Skeletal muscle tissue (tissue), 4 donors: Measurements from ENCODE around the gene CTNNA2. TPM values are rescaled to one million over a fixed set of nuclear protein-coding genes. Genes with fewer than 3 reads are reported as not detected.
"Not testable (repeated sequence)": the region's sequence is repeated elsewhere in the genome, so short reads cannot be mapped to it uniquely, and the experiment has no call there.

Source experiments
- H3K27ac ChIP-seq: one replicate; pipeline ENCODE4 v1.7.0; 2013; ENCODE audit warnings: mild to moderate bottlenecking, low read depth, low read length, inconsistent platforms
- H3K27me3 ChIP-seq, 3 donors: one replicate each; pipeline ENCODE4 v1.7.0; 2013; ENCODE audit warnings: low read length in 3 of 3; ENCODE audit not compliant: control insufficient read depth in 3 of 3, insufficient read depth in 3 of 3
- H3K36me3 ChIP-seq, 3 donors: one replicate each; pipeline ENCODE4 v1.7.0; 2013; ENCODE audit warnings: low read length in 3 of 3; ENCODE audit not compliant: control insufficient read depth in 3 of 3, insufficient read depth in 3 of 3
- H3K4me1 ChIP-seq, 3 donors: one replicate each; pipeline ENCODE4 v1.7.0; 2013; ENCODE audit warnings: low read length in 3 of 3, mild to moderate bottlenecking in 3 of 3; ENCODE audit not compliant: control insufficient read depth in 3 of 3, insufficient read depth in 3 of 3
- H3K4me3 ChIP-seq, 3 donors: one replicate each; pipeline ENCODE4 v1.7.0; 2013; ENCODE audit warnings: low read length in 3 of 3
- H3K9ac ChIP-seq, 3 donors: one replicate each; pipeline ENCODE4 v1.7.0; 2013; ENCODE audit warnings: low read length in 3 of 3, mild to moderate bottlenecking in 3 of 3, moderate library complexity in 2 of 3, low read depth in 1 of 3
- H3K9me3 ChIP-seq, 3 donors: one replicate each; pipeline ENCODE4 v1.7.0; 2013; ENCODE audit warnings: low read length in 3 of 3; ENCODE audit not compliant: control insufficient read depth in 3 of 3
- total RNA-seq: library from RNA; depleted of rRNA; stranded (reverse); fragments of >200 nt; gene quantifications from one replicate; pipeline ENCODE4 v1.2.3, GENCODE V29; 2014
- donor health status: Osteomylitis.

Gene CTNNA2
- total RNA-seq, 1 donor from 2014 or later, result 1.0 TPM

DNA sequence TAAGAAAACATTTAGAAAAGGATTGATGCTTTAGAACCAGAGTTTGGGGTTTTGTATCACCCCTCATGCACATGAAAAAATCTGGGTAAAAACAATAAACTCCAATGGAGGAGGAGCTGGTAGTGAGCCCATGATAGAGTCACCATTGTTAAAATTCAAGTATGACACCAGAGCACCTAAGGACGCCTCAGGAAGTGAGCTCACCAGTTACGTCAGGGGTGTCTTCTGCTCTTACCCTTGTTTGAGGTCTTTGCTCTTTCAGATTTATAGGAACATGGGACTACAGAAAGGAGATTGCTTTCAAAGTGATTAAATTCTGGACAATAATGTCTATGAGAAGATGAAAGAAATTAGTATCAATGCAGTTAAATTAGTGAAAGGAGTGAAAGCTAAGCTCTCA, 685.2 kb downstream of the CTNNA2 start:
- H3K36me3 ChIP-seq, result no peaks in the 10 kb centered on the region
- no peak overlapping the region for H3K27ac ChIP-seq
- H3K9me3 ChIP-seq, result no peaks in the 10 kb centered on the region
- H3K4me3 ChIP-seq, result no peak overlapping the region
- no peaks in the 10 kb centered on the region for H3K4me1 ChIP-seq
- no peak overlapping the region for H3K9ac ChIP-seq
- H3K27me3 ChIP-seq, result no peaks in the 10 kb centered on the region

DNA sequence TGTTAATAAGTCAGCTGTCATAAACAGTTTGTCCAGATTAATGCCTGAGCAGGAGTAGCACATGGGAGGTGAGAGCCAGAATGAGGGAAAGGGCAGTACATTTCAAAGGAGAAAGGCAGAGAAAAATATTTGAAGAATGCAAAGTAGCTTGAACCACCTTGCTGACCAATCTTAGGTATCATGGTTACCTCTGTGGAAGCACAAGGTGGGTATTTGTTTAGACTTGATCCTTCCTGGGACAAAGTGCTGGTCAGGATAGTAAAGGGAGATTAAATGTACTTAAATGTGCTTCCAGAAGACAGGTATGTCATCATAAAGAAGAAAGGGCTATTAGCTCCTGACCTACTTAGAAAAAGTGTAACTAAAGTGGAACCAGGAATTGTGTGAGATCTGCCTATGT, 686.7 kb downstream of the CTNNA2 start:
- Histone ChIP-seq H3K27ac (no peak overlapping the region), H3K9me3 (no peaks in the 10 kb centered on the region), H3K27me3 (no peaks in the 10 kb centered on the region), H3K36me3 (no peaks in the 10 kb centered on the region), H3K9ac (no peak overlapping the region), H3K4me3 (no peak overlapping the region), H3K4me1 (no peaks in the 10 kb centered on the region)

DNA sequence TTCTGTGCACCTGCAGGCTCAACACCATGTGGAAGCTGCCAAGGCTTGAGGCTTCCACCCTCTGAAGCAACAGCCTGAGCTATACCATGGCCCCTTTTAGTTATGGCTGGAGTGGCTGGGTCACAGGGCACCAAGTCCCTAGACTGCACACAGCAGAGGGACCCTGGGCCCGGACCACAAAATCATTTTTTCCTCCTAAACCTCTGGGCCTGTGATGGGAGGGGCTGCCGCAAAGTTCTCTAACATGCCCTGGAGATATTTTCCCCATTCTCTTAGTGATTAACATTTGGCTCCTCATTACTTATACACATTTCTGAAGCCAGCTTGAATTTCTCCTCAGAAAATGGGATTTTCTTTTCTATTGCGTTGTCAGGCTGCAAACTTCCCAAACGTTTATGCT, 691.1 kb downstream of the CTNNA2 start:
- not testable (repeated sequence) for H3K9ac ChIP-seq, H3K36me3 ChIP-seq, H3K9me3 ChIP-seq, H3K4me3 ChIP-seq, H3K27ac ChIP-seq, H3K4me1 ChIP-seq, H3K27me3 ChIP-seq

DNA sequence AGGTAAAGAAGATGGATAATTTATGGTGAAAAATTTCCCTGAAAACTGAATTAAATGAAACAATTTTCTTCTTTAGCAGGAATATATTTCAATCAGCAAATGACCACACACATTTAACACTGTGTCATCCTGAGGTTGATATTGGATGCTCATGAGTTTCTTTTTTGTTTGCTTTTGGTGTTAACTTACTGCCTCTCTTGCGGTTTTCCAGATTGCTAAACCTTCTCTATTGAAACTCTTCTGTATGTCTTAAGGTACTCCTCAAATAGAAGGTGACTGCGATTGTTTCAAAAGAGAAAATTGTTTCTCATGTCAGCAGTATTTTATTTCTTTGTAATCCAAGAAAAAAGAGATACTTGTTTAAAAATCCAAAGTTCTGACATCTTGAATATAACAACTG, 692.6 kb downstream of the CTNNA2 start:
- H3K4me3 ChIP-seq, result no peak overlapping the region
- H3K27me3 ChIP-seq, result no peaks in the 10 kb centered on the region
- H3K36me3 ChIP-seq, result no peaks in the 10 kb centered on the region
- no peaks in the 10 kb centered on the region for H3K9me3 ChIP-seq
- no peak overlapping the region for H3K27ac ChIP-seq
- no peak overlapping the region for H3K9ac ChIP-seq
- H3K4me1 ChIP-seq, result no peaks in the 10 kb centered on the region

DNA sequence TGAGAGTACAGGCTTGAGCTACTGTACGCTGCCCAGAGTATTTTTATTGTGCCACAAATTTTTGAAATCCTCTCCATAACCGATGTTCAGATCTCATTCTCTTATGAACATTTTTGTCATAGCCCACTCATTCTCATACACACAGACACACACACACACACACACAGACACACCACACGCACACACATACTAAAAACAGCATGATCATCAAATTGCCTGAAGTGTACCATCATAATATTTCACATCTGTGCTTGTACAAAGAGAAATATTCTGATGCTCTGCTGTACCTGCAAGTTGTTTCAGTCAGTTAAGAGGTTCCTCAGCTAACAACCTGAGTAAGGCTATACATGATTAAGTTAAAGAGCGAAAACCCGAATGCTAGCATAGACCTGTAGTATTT, 696.6 kb downstream of the CTNNA2 start:
- H3K36me3 ChIP-seq, result no peaks in the 10 kb centered on the region
- no peak overlapping the region for H3K4me3 ChIP-seq

DNA sequence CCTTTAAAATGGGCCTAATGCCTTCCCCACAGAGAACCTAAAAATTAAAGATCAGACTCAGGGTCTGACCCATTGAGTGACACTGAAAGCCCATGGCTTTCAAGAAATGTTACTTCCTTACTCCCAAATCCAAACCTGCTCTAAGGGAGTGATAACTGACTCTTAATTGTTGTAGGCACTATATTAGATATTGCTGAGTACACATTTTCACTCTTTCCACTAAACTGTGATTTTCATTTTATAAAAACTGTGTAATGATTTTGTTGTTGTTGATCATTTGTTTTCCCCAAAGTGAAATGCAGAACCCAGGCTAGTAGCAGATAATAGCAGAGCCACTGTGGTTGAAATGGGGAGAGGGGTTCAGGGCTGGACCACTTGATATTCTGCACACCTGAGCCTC, 704.6 kb downstream of the CTNNA2 start:
- no peak overlapping the region for H3K9ac ChIP-seq
- no peak overlapping the region for H3K27ac ChIP-seq
- no peaks in the 10 kb centered on the region for H3K9me3 ChIP-seq
- H3K4me1 ChIP-seq, result no peaks in the 10 kb centered on the region
- H3K27me3 ChIP-seq, result no peaks in the 10 kb centered on the region
- H3K36me3 ChIP-seq, result no peaks in the 10 kb centered on the region
- H3K4me3 ChIP-seq, result no peak overlapping the region

More for the DNA sequence above, 696.6 kb downstream of the CTNNA2 start:
- no peaks in the 10 kb centered on the region for H3K4me1 ChIP-seq
- no peak overlapping the region for H3K27ac ChIP-seq
- H3K9ac ChIP-seq, result no peak overlapping the region
- H3K9me3 ChIP-seq, result no peaks in the 10 kb centered on the region
- H3K27me3 ChIP-seq, result no peaks in the 10 kb centered on the region

DNA sequence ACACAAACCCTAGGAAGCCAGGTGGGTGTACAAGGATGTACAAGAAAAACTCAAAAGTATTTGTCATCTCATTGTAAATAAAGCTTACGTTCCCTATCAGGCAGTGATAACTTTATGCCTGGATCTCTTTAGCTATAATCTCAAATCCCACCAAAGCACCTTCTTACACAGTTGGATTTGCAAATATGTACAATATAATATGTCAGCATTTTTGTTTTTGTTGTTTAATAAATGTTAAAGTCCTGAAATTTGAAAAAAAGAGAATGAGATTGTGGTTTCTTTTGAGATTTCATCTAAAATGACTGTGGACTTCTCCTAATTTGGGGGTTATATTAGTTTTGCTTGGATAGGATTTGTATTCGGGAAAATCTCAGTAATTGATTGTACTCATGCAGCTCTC, 709.8 kb downstream of the CTNNA2 start:
- Histone ChIP-seq H3K27ac (no peak overlapping the region), H3K27me3 (no peaks in the 10 kb centered on the region), H3K4me3 (no peak overlapping the region), H3K36me3 (no peaks in the 10 kb centered on the region), H3K9ac (no peak overlapping the region), H3K9me3 (peaks cover 0 to 2% (median 0%) of the 10 kb centered on the region in 3 donors), H3K4me1 (no peaks in the 10 kb centered on the region)

DNA sequence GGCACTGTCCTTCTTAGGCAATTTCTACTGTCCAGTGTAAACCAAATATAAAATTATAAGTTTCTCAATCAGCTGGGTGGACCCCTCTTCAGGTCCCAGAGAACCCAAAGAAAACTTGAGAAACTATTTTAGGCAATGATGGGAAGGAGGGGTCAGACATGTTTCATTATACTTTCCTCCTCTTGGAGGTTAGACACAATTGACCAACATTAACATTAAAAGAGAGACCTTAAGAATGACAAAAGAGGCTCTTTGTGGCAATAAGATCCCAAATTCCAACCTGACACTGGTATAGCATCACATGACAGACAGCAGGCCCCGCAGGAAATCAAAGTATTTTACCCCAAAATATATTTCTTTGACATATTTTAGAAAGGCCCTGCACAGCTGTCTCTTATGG, 718.6 kb downstream of the CTNNA2 start:
- peaks cover 0 to 2% (median 0%) of the 10 kb centered on the region in 3 donors for H3K9me3 ChIP-seq
- H3K4me3 ChIP-seq, result no peak overlapping the region
- H3K27me3 ChIP-seq, result no peaks in the 10 kb centered on the region
- no peak overlapping the region for H3K9ac ChIP-seq
- H3K27ac ChIP-seq, result no peak overlapping the region
- no peaks in the 10 kb centered on the region for H3K4me1 ChIP-seq
- no peaks in the 10 kb centered on the region for H3K36me3 ChIP-seq

DNA sequence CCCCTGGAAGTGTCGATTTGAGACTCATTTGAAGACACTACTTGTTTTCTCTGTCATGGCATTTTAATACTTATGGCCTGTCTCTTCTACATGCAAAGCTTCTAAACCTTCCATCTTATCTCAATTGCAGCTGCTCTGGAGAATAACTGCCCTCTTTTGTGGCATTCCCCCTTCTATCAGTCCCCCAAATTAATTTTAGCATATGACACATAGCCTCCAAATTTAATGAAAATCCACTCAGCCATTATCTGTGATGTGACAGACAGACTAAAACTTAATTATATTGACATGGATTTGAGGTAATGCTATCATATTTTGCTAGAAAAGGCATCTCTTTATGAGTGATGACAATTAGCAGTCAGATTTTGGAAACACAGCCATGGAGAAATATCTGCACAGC, 720.5 kb downstream of the CTNNA2 start:
- Histone ChIP-seq H3K36me3 (no peaks in the 10 kb centered on the region), H3K27ac (no peak overlapping the region), H3K4me1 (no peaks in the 10 kb centered on the region), H3K4me3 (no peak overlapping the region), H3K27me3 (no peaks in the 10 kb centered on the region), H3K9ac (no peak overlapping the region), H3K9me3 (no peaks in the 10 kb centered on the region)

DNA sequence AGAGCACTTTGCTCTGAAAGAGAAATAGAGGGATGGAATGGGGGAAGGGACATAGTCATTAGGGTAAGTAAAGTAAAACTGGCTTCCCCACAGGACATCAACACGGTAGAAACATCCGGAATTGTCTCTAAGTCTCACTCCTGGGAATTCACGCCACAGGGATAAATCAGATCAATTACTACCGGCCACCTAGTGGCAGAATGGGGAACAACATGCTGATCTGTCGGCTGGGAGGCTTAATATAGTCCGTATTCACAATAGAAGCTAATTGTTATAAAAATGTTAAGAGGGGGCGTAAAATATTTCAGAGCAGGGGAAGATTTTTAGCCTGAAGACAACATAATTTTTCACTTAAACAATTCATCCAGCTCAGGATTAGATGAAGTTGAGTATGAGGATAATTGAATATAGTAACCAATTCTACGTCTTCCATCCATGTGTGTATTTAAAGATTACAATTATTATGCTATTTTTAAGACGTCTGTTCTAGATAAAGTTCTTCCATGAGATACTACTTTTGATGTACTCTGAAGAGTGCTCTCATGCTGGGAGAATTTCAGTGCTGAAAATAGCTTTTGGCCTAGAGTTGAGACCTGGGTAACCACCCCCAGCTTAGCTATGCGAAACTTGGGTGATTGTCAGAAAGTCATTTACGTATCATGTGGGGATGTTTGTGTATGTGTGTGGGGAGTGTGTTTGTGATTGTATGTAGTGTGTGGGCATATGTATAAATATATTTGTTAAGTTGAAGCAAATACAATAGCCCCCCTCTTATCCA, 726.0 kb downstream of the CTNNA2 start:
- H3K4me3 ChIP-seq, result no peak overlapping the region
- H3K9ac ChIP-seq, result no peak overlapping the region
- no peaks in the 10 kb centered on the region for H3K9me3 ChIP-seq
- no peaks in the 10 kb centered on the region for H3K27me3 ChIP-seq
- peaks cover 3 to 19% (median 8%) of the 10 kb centered on the region in 3 donors for H3K4me1 ChIP-seq
- H3K36me3 ChIP-seq, result no peaks in the 10 kb centered on the region
- H3K27ac ChIP-seq, result no peak overlapping the region
